Smooth muscle cell (in vitro differentiated cells): ENCODE results near the gene ZBTB16. TPM values are rescaled to one million over a fixed set of nuclear protein-coding genes. Genes with fewer than 3 reads are reported as not detected.

Source experiments
- DNase-seq: peaks from one replicate; lab custom pipeline; 2025; ENCODE audit not compliant: unreplicated experiment; lab: John Stamatoyannopoulos, UW
- H2AFZ ChIP-seq: fragments of 200-600 bp; sonication (generic); 2 replicates; pipeline ENCODE4 v1.6.0; 2016; ENCODE audit warnings: antibody characterized with exemption, low read depth, mild to moderate bottlenecking
- H3F3A ChIP-seq: fragments of 200-600 bp; sonication (generic); 2 replicates; pipeline ENCODE4 v1.6.0; 2017; ENCODE audit warnings: antibody characterized with exemption, low read depth
- H3K27ac ChIP-seq: fragments of 200-600 bp; sonication (generic); 2 replicates; pipeline ENCODE4 v1.5.1; 2016; ENCODE audit warnings: low read depth, mild to moderate bottlenecking
- H3K27me3 ChIP-seq: fragments of 200-600 bp; sonication (generic); 2 replicates; pipeline ENCODE4 v1.6.1; 2016; ENCODE audit warnings: low read depth, mild to moderate bottlenecking
- H3K36me3 ChIP-seq: fragments of 200-600 bp; sonication (generic); 2 replicates; pipeline ENCODE4 v1.5.1; 2016; ENCODE audit warnings: low read depth
- H3K4me1 ChIP-seq: fragments of 200-600 bp; sonication (generic); 2 replicates; pipeline ENCODE4 v1.5.1; 2016; ENCODE audit warnings: low read depth
- H3K4me2 ChIP-seq: fragments of 200-600 bp; sonication (generic); 2 replicates; pipeline ENCODE4 v1.6.0; 2016; ENCODE audit warnings: mild to moderate bottlenecking
- H3K4me3 ChIP-seq: fragments of 200-600 bp; sonication (generic); 2 replicates; pipeline ENCODE4 v1.5.1; 2016; ENCODE audit warnings: mild to moderate bottlenecking
- H3K79me2 ChIP-seq: fragments of 200-600 bp; sonication (generic); 2 replicates; pipeline ENCODE4 v1.6.0; 2016; ENCODE audit warnings: low read depth, mild to moderate bottlenecking
- H3K9ac ChIP-seq: fragments of 200-600 bp; sonication (generic); 2 replicates; pipeline ENCODE4 v1.6.0; 2016; ENCODE audit warnings: low read depth
- H3K9me3 ChIP-seq: fragments of 200-600 bp; sonication (generic); replicated peaks from 2 replicates; pipeline ENCODE4 v1.5.1; 2016; ENCODE audit warnings: low read depth
- H4K20me1 ChIP-seq: fragments of 200-600 bp; sonication (generic); 2 replicates; pipeline ENCODE4 v1.6.0; 2016; ENCODE audit warnings: low read depth
- CTCF ChIP-seq: fragments of 200-600 bp; sonication (generic); IDR thresholded peaks from 2 replicates; pipeline ENCODE4 v1.5.1; 2017; ENCODE audit warnings: borderline replicate concordance, mild to moderate bottlenecking, antibody characterized with exemption; ENCODE audit not compliant: insufficient read depth, poor library complexity, severe bottlenecking
- WGBS: methylation state at CpG from one replicate; pipeline ENCODE4 v1.1.7; 2016; ENCODE audit warnings: low lambda C conversion rate; 5-methylcytosine and 5-hydroxymethylcytosine counted together
- polyA plus RNA-seq: library from polyadenylated mRNA; unstranded; fragments of >200 nt; fragmentation: Nextera tagmentation; extraction: Ambion mirVana; gene quantifications from 2 replicates; pipeline ENCODE4 v1.2.1, GENCODE V29; 2016
- total RNA-seq: library from RNA; depleted of rRNA; stranded (reverse); fragments of >200 nt; gene quantifications from 2 replicates; pipeline ENCODE4 v1.2.3, GENCODE V29; 2014

ZBTB16 gene
- total and polyA plus RNA-seq, 2 experiments from 2014 or later = not detected

GRCh38 chr11:114147375-114148012 is 88.0 kb downstream of the ZBTB16 start:
- H3K4me2 ChIP-seq = peak overlapping the region; percentile 37
- no peaks in the 10 kb centered on the region for H4K20me1 ChIP-seq
- H3K9ac ChIP-seq = no peak overlapping the region
- TF ChIP-seq CTCF = no peak
- H3K4me3 ChIP-seq = no peak overlapping the region
- no peaks in the 10 kb centered on the region for H3K27me3 ChIP-seq
- H3K79me2 ChIP-seq = no peaks in the 10 kb centered on the region
- peaks cover 31% of the 10 kb centered on the region for H3F3A ChIP-seq
- H3K36me3 ChIP-seq = no peaks in the 10 kb centered on the region
- no peak overlapping the region for H2AFZ ChIP-seq
- H3K4me1 ChIP-seq = peaks cover 38% of the 10 kb centered on the region
- H3K9me3 ChIP-seq = no peaks in the 10 kb centered on the region
- H3K27ac ChIP-seq = peak overlapping the region; percentile 39
- WGBS = 58% methylated on average over 5 of the region's 5 CpGs
- DNase-seq = no peak

- Histone ChIP-seq H3K9me3 (no peaks in the 10 kb centered on the region), H3K4me2 (no peak overlapping the region), H3K27ac (no peak overlapping the region), H3K36me3 (no peaks in the 10 kb centered on the region), H2AFZ (no peak overlapping the region), H3K9ac (no peak overlapping the region), H3K4me1 (peaks cover 36% of the 10 kb centered on the region), H3K27me3 (no peaks in the 10 kb centered on the region), H3F3A (peaks cover 31% of the 10 kb centered on the region), H4K20me1 (no peaks in the 10 kb centered on the region), H3K4me3 (no peak overlapping the region), H3K79me2 (no peaks in the 10 kb centered on the region)
- whole genome bisulfite sequencing = 54% methylated on average over 5 of the region's 5 CpGs
- TF ChIP-seq CTCF = no peak
- DNase-seq = no peak
Observed at GRCh38 chr11:114148013-114148382, 88.5 kb downstream of the ZBTB16 start.

- no peak for TF ChIP-seq CTCF
- Histone ChIP-seq H3K27ac (peak overlapping the region; percentile 76), H3K4me3 (no peak overlapping the region), H3K36me3 (no peaks in the 10 kb centered on the region), H3F3A (peaks cover 22% of the 10 kb centered on the region), H3K79me2 (no peaks in the 10 kb centered on the region), H4K20me1 (no peaks in the 10 kb centered on the region), H3K27me3 (no peaks in the 10 kb centered on the region), H2AFZ (no peak overlapping the region), H3K4me1 (peaks cover 17% of the 10 kb centered on the region), H3K4me2 (peak overlapping the region; percentile 68), H3K9me3 (no peaks in the 10 kb centered on the region), H3K9ac (peak overlapping the region; percentile 15)
- no peak for DNase-seq
- whole genome bisulfite sequencing = 62% methylated on average over 3 of the region's 3 CpGs
Observed at GRCh38 chr11:114149689-114150407, 90.3 kb downstream of the ZBTB16 start.
